Activated CD8-positive, alpha-beta memory T cell treated with anti-CD3 and anti-CD28 coated beads, Interleukin-2, amount 50 U/mL, for 1 hour (primary cell): Measurements from ENCODE around the gene NLE1.
"Not testable (repeated sequence)": the region's sequence is repeated elsewhere in the genome, so short reads cannot be mapped to it uniquely, and the experiment has no call there.

Experiments used
- DNase-seq: peaks from one replicate; pipeline ENCODE4 v3.0.0-alpha.2; 2020; ENCODE audit errors: extremely low read depth

Gene NLE1

GRCh38 chr17:35129154-35129972 lies 12.7 kb downstream of the NLE1 start:
- DNase-seq = no peak

GRCh38 chr17:35127751-35128514 lies 14.2 kb downstream of the NLE1 start:
- no peak for DNase-seq

- no peak for DNase-seq
These were observed 20.8 kb downstream of the NLE1 start, which contains the start of gene FNDC8 for GRCh38 chr17:35121315-35121714. Gene FNDC8 (plus strand): TSS chr17:35121615. CDS start chr17:35121694, 79 bp downstream.

- DNase-seq = peak; percentile 45
These were observed 22.5 kb downstream of the NLE1 start, which contains the start of gene RAD51D for GRCh38 chr17:35119370-35120165. Gene RAD51D (minus strand): TSS chr17:35119860. CDS start chr17:35119613, 247 bp downstream.

- no peak for DNase-seq
These were observed 24.1 kb downstream of the NLE1 start for GRCh38 chr17:35117984-35118383.

- DNase-seq = no peak
These were observed 25.3 kb downstream of the NLE1 start for GRCh38 chr17:35116845-35117244.

GRCh38 chr17:35110791-35111190 lies 31.3 kb downstream of the NLE1 start:
- not testable (repeated sequence) for DNase-seq

- DNase-seq = no peak
These were observed 37.2 kb downstream of the NLE1 start for GRCh38 chr17:35104844-35105450.

GRCh38 chr17:35103271-35103670 lies 38.8 kb downstream of the NLE1 start:
- no peak for DNase-seq

GRCh38 chr17:35101725-35102124 lies 40.4 kb downstream of the NLE1 start:
- DNase-seq = no peak

- DNase-seq = no peak
These were observed 41.1 kb downstream of the NLE1 start for GRCh38 chr17:35101036-35101435.

- no peak for DNase-seq
These were observed 42.2 kb downstream of the NLE1 start for GRCh38 chr17:35099908-35100307.

- no peak for DNase-seq
These were observed 44.3 kb downstream of the NLE1 start for GRCh38 chr17:35097776-35098175.

- DNase-seq = no peak
These were observed 46.4 kb downstream of the NLE1 start for GRCh38 chr17:35095741-35096140.

- DNase-seq = no peak
These were observed 47.2 kb downstream of the NLE1 start for GRCh38 chr17:35094902-35095301.

GRCh38 chr17:35090707-35091106 lies 51.4 kb downstream of the NLE1 start:
- not testable (repeated sequence) for DNase-seq

- no peak for DNase-seq
These were observed 52.4 kb downstream of the NLE1 start for GRCh38 chr17:35089586-35090296.

- DNase-seq = no peak
These were observed 53.1 kb downstream of the NLE1 start for GRCh38 chr17:35088881-35089585.

- no peak for DNase-seq
These were observed 53.7 kb downstream of the NLE1 start for GRCh38 chr17:35088356-35088880.
